ENCODE results near the gene LRRC15.

GRCh38 chr3:194383276-194383940 is 13.9 kb upstream of the LRRC15 start:
- TF ChIP-seq EZH2phosphoT487 (conservative IDR thresholded peaks at IDR 0.05; ENCODE audit: low read length), result no peak
- TF ChIP-seq CTCF (IDR thresholded peaks at IDR 0.05; ENCODE audit: insufficient read depth, low read length, poor library complexity, severe bottlenecking), result no peak
